ENCODE results near the gene C4A.
A peak's percentile ranks its signal among the peaks of the same experiment; 100 is the strongest.
"Not testable (repeated sequence)": the region's sequence is repeated elsewhere in the genome, so short reads cannot be mapped to it uniquely, and the experiment has no call there.

The C4A gene

DNA sequence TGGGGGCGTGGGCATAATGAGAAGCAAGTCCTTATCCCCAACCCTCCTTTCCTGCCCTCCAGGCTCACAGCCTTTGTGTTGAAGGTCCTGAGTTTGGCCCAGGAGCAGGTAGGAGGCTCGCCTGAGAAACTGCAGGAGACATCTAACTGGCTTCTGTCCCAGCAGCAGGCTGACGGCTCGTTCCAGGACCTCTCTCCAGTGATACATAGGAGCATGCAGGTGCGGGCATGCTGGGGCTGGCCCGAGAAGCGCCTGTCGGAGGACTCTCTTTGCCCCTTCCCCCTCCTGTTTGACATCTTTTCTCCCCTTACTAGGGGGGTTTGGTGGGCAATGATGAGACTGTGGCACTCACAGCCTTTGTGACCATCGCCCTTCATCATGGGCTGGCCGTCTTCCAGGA is 46.8 kb downstream of the C4A start:
- DNase-seq (ENCODE audit: low read depth in 2 of 2), result not testable (repeated sequence)

DNA sequence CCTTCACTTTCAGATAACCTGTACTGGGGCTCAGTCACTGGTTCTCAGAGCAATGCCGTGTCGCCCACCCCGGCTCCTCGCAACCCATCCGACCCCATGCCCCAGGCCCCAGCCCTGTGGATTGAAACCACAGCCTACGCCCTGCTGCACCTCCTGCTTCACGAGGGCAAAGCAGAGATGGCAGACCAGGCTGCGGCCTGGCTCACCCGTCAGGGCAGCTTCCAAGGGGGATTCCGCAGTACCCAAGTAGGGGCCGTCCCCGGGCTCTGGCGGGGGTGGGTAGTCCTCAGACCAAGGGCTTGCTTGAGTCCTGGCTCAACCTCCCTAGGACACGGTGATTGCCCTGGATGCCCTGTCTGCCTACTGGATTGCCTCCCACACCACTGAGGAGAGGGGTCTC is 47.7 kb downstream of the C4A start:
- not testable (repeated sequence) for DNase-seq (ENCODE audit: low read depth in 2 of 2)

DNA sequence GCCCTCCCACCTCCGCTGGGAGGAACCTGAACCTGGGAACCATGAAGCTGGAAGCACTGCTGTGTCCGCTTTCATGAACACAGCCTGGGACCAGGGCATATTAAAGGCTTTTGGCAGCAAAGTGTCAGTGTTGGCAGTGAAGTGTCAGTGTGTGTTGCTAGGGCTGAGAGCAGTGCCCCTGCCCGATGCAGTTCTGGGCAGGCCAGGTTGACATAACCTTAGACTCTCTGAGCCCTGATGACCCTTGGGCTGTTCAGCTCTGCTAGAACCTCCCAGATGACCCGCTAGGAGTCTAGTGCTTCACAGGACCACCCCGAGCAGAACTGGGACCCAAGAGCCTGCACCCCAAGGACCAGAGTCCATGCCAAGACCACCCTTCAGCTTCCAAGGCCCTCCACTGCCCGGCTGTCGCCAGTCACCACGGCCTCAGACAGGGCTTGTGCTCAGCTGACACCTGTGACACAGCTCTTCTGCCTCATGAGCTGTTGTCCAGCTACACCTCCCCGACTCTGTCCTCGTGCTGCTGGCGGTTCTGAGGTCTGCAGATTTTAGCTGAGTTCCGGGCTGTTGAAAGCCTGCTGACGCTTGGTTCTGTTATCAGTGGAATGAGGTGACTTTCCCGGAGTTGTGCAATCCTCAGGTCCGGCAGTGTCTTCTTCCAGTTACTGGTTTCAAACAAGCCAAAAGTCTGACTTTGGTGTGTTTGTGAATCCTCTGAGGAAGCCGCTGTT is 53.6 kb downstream of the C4A start:
- not testable (repeated sequence) for DNase-seq (ENCODE audit: low read depth in 2 of 2)

DNA sequence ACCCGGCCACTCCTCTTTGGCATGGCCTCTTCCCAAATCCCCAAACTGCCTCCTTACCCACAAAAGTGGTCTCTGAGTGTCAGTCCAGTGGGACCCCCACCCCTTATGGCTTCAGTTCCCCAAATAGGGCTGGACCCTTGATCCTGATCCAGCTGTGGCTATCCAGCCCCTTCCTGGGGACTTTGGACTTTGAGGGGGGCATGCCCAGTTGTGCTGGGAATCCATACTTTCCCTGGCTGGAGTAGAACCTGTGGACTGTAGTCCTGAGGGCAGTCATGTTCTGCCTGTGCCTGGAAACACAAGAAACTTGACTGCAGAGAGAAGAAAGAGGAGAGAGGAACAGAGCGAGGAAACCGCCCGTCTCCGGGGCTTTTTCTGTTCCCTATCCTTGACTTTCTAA is 55.3 kb downstream of the C4A start:
- DNase-seq (ENCODE audit: low read depth in 2 of 2), result not testable (repeated sequence)

GRCh38 chr6:32037598-32038524 is 56.0 kb downstream of the C4A start, which contains the start of gene CYP21A2:
TSS of gene CYP21A2 (plus strand) at chr6:32038415. CDS start at chr6:32038423, 8 bp downstream.
- DNase-seq (ENCODE audit: low read depth in 2 of 2), result not testable (repeated sequence)

- DNase-seq (ENCODE audit: low read depth in 2 of 2), result not testable (repeated sequence)
Measured at GRCh38 chr6:32038878-32039277, 57.0 kb downstream of the C4A start.

GRCh38 chr6:32039321-32040274 is 57.7 kb downstream of the C4A start:
- not testable (repeated sequence) for DNase-seq (ENCODE audit: low read depth in 2 of 2)

- DNase-seq (ENCODE audit: low read depth in 2 of 2), result not testable (repeated sequence)
Measured at GRCh38 chr6:32040299-32041049, 58.6 kb downstream of the C4A start.

GRCh38 chr6:32041050-32041321 is 59.1 kb downstream of the C4A start:
- not testable (repeated sequence) for DNase-seq (ENCODE audit: low read depth in 2 of 2)

DNA sequence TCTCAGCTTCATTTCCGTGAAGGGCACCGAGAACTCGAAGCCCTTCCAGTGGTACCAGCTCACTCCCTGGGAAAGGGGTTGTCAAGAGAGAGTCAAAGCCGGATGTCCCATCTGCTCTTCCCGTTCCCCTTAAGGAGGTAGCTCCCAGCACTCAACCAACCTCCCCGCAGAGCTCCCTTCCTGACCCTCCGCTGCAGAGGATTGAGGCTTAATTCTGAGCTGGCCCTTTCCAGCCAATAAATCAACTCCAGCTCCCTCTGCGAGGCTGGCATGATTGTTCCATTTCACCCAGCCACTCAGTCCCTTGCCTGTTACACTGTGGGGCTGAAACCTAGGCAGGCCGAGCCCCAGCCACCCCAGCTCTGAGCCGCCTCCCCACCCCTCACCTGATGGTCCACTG is 59.5 kb downstream of the C4A start:
- DNase-seq (ENCODE audit: low read depth in 2 of 2), result not testable (repeated sequence)

DNA sequence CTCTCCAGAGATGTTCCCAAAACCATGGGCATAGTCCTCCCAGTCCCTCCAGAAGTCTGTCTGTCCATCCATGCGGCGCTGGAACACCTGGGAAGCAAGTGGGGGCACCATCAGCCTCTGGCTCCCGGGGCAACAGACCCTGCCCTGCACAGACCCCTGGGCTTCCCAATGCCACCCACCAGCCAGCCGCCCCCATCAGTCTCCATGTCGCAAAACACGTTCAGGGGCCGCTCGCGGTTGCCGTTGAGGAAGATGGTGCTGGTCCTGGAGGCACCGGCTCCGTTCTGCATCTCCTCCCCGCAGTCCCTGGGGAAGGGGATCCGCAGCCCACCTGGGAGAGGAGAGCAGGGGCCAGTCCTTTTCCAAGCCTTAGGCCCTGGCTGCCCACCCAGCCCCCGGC is 60.4 kb downstream of the C4A start:
- DNase-seq (ENCODE audit: low read depth in 2 of 2), result not testable (repeated sequence)

- not testable (repeated sequence) for DNase-seq (ENCODE audit: low read depth in 2 of 2)
Measured at GRCh38 chr6:32043589-32044380, 61.9 kb downstream of the C4A start.

DNA sequence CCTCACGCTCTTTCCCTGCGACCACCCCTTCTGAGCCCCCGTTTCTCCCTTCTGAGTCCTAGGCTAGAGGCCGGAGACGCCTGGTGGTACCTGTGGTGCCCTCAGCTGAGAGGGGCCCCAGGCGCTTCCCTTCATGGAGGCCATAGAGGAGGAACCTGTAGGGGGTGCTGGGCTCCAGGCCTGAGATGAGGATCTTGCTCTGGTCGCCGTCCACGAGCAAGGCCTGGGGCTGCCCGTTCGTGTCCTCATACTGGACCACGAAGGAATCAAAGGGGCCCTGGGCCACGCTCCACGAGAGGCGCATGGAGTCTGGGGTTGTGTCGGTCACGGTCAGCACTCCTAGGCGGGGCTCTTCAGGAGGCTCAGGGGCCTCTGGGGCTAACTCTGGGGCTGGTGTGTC is 63.1 kb downstream of the C4A start:
- DNase-seq (ENCODE audit: low read depth in 2 of 2), result not testable (repeated sequence)

GRCh38 chr6:32045811-32046449 is 64.1 kb downstream of the C4A start:
- DNase-seq (ENCODE audit: low read depth in 2 of 2), result no peak

- DNase-seq (ENCODE audit: low read depth in 2 of 2), result no peak
Measured at GRCh38 chr6:32046450-32047083, 64.7 kb downstream of the C4A start.

DNA sequence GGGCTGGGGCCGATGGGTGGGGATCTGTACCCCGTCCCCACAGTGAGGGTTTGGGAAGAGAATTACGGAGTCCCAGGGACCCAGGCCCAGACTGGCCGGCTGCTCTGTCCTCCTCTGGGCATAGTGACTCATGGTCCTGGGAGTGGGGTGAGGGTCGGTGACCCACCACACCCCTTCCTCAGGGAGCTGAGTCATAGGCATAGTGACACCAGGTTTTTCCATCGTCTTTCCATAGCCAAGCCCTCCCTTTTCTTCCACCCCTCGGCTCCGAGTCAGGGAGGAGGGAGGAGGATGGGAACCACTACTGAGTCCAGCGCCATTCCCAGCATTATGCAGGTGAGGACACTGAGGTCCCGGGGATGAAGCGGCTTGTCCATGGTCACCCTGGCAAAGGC is 65.2 kb downstream of the C4A start:
- DNase-seq (ENCODE audit: low read depth in 2 of 2), result no peak

DNA sequence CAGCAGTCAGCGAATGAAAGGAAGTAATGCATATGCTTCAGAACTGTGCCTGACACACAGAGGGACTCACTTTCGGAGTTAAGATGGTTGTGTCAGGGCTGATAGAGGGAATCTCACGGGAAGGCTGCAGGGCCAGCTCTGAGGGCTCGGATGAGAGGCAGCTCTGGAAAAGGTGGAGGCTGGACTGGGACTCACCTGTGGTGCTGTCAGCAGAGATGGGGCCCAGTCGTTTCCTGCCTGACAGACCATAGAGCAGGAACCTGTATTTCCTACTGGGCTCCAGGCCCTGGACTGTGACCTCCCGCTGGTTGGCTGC is 65.6 kb downstream of the C4A start:
- no peak for DNase-seq (ENCODE audit: low read depth in 2 of 2)

DNA sequence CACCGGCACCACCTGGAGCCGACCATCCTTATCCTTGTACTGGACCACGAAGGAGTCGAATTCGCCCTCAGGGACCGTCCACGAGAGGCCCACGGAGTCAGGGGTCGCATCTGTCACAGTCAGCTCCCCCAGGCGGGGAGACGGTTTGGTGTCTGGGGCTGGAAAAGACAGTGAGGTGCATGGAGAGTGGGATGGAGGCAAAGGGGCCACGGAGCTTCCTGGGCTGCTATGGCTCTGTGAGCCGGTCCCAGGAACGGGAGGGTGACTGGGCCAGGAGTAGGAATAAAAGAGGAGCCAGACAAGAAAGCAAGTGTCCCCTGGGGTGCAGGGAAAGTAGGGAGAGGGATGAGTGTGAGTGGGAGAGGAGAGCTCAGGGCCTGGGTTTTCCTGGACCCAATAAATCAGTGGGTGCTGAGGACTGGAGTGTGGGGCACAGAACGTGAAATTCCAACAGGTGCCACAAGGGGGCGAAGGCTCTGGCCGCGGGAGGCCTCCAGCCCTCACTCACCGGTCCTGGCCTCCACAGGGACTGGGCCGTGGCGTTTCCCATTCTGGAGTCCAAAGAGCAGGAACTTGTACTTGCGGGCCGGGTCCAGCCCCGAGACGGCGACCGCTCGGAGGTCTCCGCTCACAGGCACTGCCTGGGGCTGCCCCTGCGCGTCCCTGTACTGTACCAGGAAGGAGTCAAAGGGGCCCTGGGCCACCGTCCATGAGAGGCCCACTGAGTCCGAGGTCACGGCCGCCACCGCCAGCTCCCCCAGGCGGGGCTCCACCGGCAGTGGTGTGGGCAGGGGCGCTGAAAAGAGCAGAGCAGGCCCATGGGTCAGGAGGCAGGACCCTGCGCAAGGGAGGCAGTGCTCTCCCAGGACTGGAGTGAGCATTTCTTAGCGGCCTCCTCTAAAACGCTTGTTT is 66.3 kb downstream of the C4A start:
- peak; percentile 21 to 44 for DNase-seq (ENCODE audit: low read depth in 2 of 2)

Measured in stimulated activated CD8-positive, alpha-beta memory T cell treated with anti-CD3 and anti-CD28 coated beads, Interleukin-7, amount 100 ng/mL, for 4 hours (primary cell).